ENCODE measurements around the gene PPM1A. TPM values are rescaled to one million over a fixed set of nuclear protein-coding genes. Genes with fewer than 3 reads are reported as not detected.

The PPM1A gene
- total and polyA plus RNA-seq, 2 experiments from 2014 or later: 16.9 to 21.5 TPM

- in situ Hi-C loops (cut with MboI): no loop called here
- H2AFZ ChIP-seq: peak overlapping the region; percentile 65
Observed at GRCh38 chr14:60250257-60251035, 1.4 kb downstream of the PPM1A start.

DNA sequence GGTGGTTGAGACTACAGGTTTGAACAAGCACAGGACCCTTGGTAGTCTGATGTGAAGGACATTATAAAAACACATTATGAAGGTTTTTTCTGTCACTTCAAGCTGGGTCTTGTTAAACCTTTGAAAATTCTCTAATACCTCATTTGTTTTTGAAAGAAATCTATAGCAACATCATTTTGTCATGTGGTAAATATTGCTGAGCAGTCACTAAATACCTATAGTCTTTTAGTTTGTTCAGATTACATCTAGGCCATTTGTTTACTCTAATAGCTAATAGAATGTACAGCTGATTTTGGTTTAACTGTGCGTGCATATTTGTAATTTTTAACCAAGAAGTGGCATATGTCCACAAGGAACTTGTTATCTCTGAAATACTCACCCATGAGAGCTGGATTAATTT is 2.9 kb downstream of the PPM1A start:
- TF ChIP-seq EZH2phosphoT487 (IDR thresholded peaks at IDR 0.05; ENCODE audit: insufficient read depth, low read depth) (no peak), EZH2 (IDR thresholded peaks at IDR 0.05; ENCODE audit: insufficient read depth, poor library complexity, severe bottlenecking) (no peak)
- Histone ChIP-seq H3K27ac (no peak overlapping the region), H3K4me2 (ENCODE audit: unreplicated experiment) (peak overlapping the region; percentile 94), H2AFZ (no peak overlapping the region), H4K20me1 (ENCODE audit: insufficient read depth) (peaks cover 23% of the 10 kb centered on the region), H3K9ac (peak overlapping the region; percentile 85), H3K27me3 (replicated peaks; ENCODE audit: insufficient read depth) (no peaks in the 10 kb centered on the region), H3K4me1 (ENCODE audit: insufficient read depth) (peaks cover 14% of the 10 kb centered on the region), H3F3A (ENCODE audit: insufficient read depth) (peaks cover 20% of the 10 kb centered on the region), H3K9me2 (ENCODE audit: insufficient read depth) (no peaks in the 10 kb centered on the region), H3K9me3 (ENCODE audit: low read depth) (no peaks in the 10 kb centered on the region), H3K79me2 (ENCODE audit: insufficient read depth) (peaks cover 70% of the 10 kb centered on the region), H3K36me3 (ENCODE audit: low read depth) (no peaks in the 10 kb centered on the region), H3K4me3 (peak overlapping the region; percentile 81)
- WGBS, 2 experiments (ENCODE audit: low coverage in 1 of 2, low lambda C conversion rate in 2 of 2, missing lambda C conversion rate in 2 of 2): 92 to 93% methylated on average over 1 of the region's 1 CpG
- in situ Hi-C loops (cut with MboI): no loop called here
- no peak for DNase-seq

More at GRCh38 chr14:60250257-60251035, 1.4 kb downstream of the PPM1A start:
- no peaks in the 10 kb centered on the region for H3K36me3 ChIP-seq (ENCODE audit: low read depth)
- TF ChIP-seq EZH2 (IDR thresholded peaks at IDR 0.05; ENCODE audit: insufficient read depth, poor library complexity, severe bottlenecking): no peak
- TF ChIP-seq EZH2phosphoT487 (IDR thresholded peaks at IDR 0.05; ENCODE audit: insufficient read depth, low read depth): no peak
- H3K9ac ChIP-seq: peak overlapping the region; percentile 85
- no peaks in the 10 kb centered on the region for H3K9me3 ChIP-seq (ENCODE audit: low read depth)
- peak overlapping the region; percentile 94 for H3K4me2 ChIP-seq (ENCODE audit: unreplicated experiment)
- peaks cover 20% of the 10 kb centered on the region for H3F3A ChIP-seq (ENCODE audit: insufficient read depth)
- H3K9me2 ChIP-seq (ENCODE audit: insufficient read depth): no peaks in the 10 kb centered on the region
- H3K27me3 ChIP-seq (replicated peaks; ENCODE audit: insufficient read depth): no peaks in the 10 kb centered on the region
- peaks cover 15% of the 10 kb centered on the region for H4K20me1 ChIP-seq (ENCODE audit: insufficient read depth)
- peak; percentile 50 for DNase-seq
- H3K79me2 ChIP-seq (ENCODE audit: insufficient read depth): peaks cover 55% of the 10 kb centered on the region
- H3K27ac ChIP-seq: peak overlapping the region; percentile 75
- 3% methylated on average over 9 of the region's 9 CpGs for WGBS, 2 experiments (ENCODE audit: low coverage in 1 of 2, low lambda C conversion rate in 2 of 2, missing lambda C conversion rate in 2 of 2)
- peak overlapping the region; percentile 81 for H3K4me3 ChIP-seq
- H3K4me1 ChIP-seq (ENCODE audit: insufficient read depth): peaks cover 14% of the 10 kb centered on the region

DNA sequence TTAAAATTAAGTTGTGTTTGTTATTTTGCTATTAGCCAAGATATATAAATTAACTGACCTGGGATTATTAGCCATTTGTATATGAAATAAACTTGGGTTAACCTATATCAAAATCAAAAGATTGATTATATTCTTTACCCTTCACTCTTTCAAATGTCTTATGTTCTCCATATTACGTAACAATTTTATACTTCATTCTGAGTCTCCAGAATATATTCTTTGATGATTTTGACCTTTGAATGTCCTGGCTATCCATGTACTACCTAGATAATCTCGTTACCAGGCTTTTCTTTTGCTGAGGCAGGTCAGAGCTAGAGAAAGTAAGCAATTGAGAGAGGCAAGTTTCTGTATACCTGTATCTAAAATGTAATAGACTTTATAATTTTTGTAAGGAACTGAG is 3.6 kb downstream of the PPM1A start:
- H3K9ac ChIP-seq: no peak overlapping the region
- H3K27ac ChIP-seq: no peak overlapping the region
- H3K79me2 ChIP-seq (ENCODE audit: insufficient read depth): peaks cover 77% of the 10 kb centered on the region
- 94 to 99% methylated on average over 2 of the region's 2 CpGs for WGBS, 2 experiments (ENCODE audit: low coverage in 1 of 2, low lambda C conversion rate in 2 of 2, missing lambda C conversion rate in 2 of 2)
- in situ Hi-C loops (cut with MboI): no loop called here
- H3K4me2 ChIP-seq (ENCODE audit: unreplicated experiment): no peak overlapping the region
- no peaks in the 10 kb centered on the region for H3K27me3 ChIP-seq (replicated peaks; ENCODE audit: insufficient read depth)
- no peak for DNase-seq
- H4K20me1 ChIP-seq (ENCODE audit: insufficient read depth): peaks cover 28% of the 10 kb centered on the region
- H3K4me1 ChIP-seq (ENCODE audit: insufficient read depth): peaks cover 14% of the 10 kb centered on the region
- no peaks in the 10 kb centered on the region for H3K36me3 ChIP-seq (ENCODE audit: low read depth)
- H3K9me3 ChIP-seq (ENCODE audit: low read depth): no peaks in the 10 kb centered on the region
- no peaks in the 10 kb centered on the region for H3K9me2 ChIP-seq (ENCODE audit: insufficient read depth)
- no peak overlapping the region for H2AFZ ChIP-seq
- peaks cover 18% of the 10 kb centered on the region for H3F3A ChIP-seq (ENCODE audit: insufficient read depth)
- no peak overlapping the region for H3K4me3 ChIP-seq
- TF ChIP-seq EZH2 (IDR thresholded peaks at IDR 0.05; ENCODE audit: insufficient read depth, poor library complexity, severe bottlenecking) (no peak), EZH2phosphoT487 (IDR thresholded peaks at IDR 0.05; ENCODE audit: insufficient read depth, low read depth) (no peak)

DNA sequence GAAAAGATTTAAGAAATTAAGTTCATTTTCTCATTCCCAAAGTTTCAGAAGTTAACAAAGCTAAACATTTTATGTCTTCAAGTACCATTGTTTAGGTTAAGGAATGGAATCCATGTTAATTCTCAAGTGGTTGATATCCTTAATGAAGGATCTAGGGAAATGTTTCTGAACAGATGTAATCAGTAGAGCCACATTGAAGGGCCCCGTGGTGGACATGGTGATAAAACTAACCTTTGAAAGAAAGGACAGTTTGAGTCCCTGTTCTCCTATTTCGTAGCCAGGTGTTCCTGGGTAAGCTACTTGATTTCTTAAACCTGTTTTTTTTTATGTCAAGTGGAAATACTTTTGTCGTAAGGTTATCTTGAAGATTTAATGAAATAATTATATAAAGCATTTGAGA is 4.6 kb downstream of the PPM1A start:
- Histone ChIP-seq H3F3A (ENCODE audit: insufficient read depth) (peaks cover 9% of the 10 kb centered on the region; the same call in 1 of the 2 replicates), H3K4me3 (no peak overlapping the region), H3K4me1 (ENCODE audit: insufficient read depth) (peaks cover 21% of the 10 kb centered on the region), H3K9ac (no peak overlapping the region), H3K9me3 (ENCODE audit: low read depth) (no peaks in the 10 kb centered on the region), H3K4me2 (ENCODE audit: unreplicated experiment) (no peak overlapping the region), H4K20me1 (ENCODE audit: insufficient read depth) (peaks cover 38% of the 10 kb centered on the region), H2AFZ (no peak overlapping the region), H3K9me2 (ENCODE audit: insufficient read depth) (no peaks in the 10 kb centered on the region), H3K79me2 (ENCODE audit: insufficient read depth) (peaks cover 87% of the 10 kb centered on the region), H3K27ac (no peak overlapping the region), H3K27me3 (replicated peaks; ENCODE audit: insufficient read depth) (no peaks in the 10 kb centered on the region), H3K36me3 (ENCODE audit: low read depth) (no peaks in the 10 kb centered on the region)
- 99 to 100% methylated on average over 3 of the region's 3 CpGs for WGBS, 2 experiments (ENCODE audit: low coverage in 1 of 2, low lambda C conversion rate in 2 of 2, missing lambda C conversion rate in 2 of 2)
- TF ChIP-seq EZH2phosphoT487 (IDR thresholded peaks at IDR 0.05; ENCODE audit: insufficient read depth, low read depth) (no peak), EZH2 (IDR thresholded peaks at IDR 0.05; ENCODE audit: insufficient read depth, poor library complexity, severe bottlenecking) (no peak)
- no peak for DNase-seq
- in situ Hi-C loops (cut with MboI): no loop called here

Data from GM23248 (cell line).